Lung (tissue), 12 donors: ENCODE results near the gene UGT1A6. TPM values are rescaled to one million over a fixed set of nuclear protein-coding genes. Genes with fewer than 3 reads are reported as not detected.

Experiments used
- ATAC-seq: fragments of 200-7000 bp; cut with Tn5 transposase; one replicate; pipeline ENCODE4 v1.9.1; 2020; ENCODE audit warnings: moderate number of reproducible peaks; ENCODE audit not compliant: insufficient read depth, low FRiP score
- DNase-seq, 3 donors: peaks; one replicate each; pipeline ENCODE4 v3.0.0-alpha.2; 2013 to 2017
- H3K27ac ChIP-seq, 2 donors: one replicate each; pipeline ENCODE4 v1.5.1; 2013; ENCODE audit warnings: mild to moderate bottlenecking in 2 of 2, moderate library complexity in 2 of 2, control low read depth in 1 of 2, inconsistent platforms in 1 of 2, low read depth in 1 of 2, low read length in 1 of 2
- H3K27me3 ChIP-seq, 3 donors: one replicate each; pipeline ENCODE4 v1.5.1; 2013; ENCODE audit warnings: low read length in 2 of 3; ENCODE audit not compliant: control insufficient read depth in 3 of 3, insufficient read depth in 3 of 3
- H3K36me3 ChIP-seq, 4 donors: one replicate each; pipeline ENCODE4 v1.5.1; 2013; ENCODE audit warnings: low read length in 4 of 4, mild to moderate bottlenecking in 1 of 4, moderate library complexity in 1 of 4; ENCODE audit not compliant: control insufficient read depth in 4 of 4, insufficient read depth in 4 of 4
- H3K4me1 ChIP-seq, 5 donors: one replicate each; pipeline ENCODE4 v1.5.1; 2013; ENCODE audit warnings: low read length in 5 of 5, mild to moderate bottlenecking in 2 of 5, moderate library complexity in 1 of 5; ENCODE audit not compliant: control insufficient read depth in 5 of 5, insufficient read depth in 5 of 5
- H3K4me3 ChIP-seq: one replicate; pipeline ENCODE4 v1.5.1; 2013; ENCODE audit warnings: mild to moderate bottlenecking, control low read depth, moderate library complexity
- H3K9ac ChIP-seq, 2 donors: one replicate each; pipeline ENCODE4 v1.5.1; 2013; ENCODE audit warnings: low read length in 2 of 2, control low read depth in 1 of 2; ENCODE audit not compliant: insufficient read depth in 1 of 2
- H3K9me3 ChIP-seq, 4 donors: one replicate each; pipeline ENCODE4 v1.5.1; 2013; ENCODE audit warnings: low read length in 3 of 4, mild to moderate bottlenecking in 1 of 4, moderate library complexity in 1 of 4; ENCODE audit not compliant: control insufficient read depth in 4 of 4, insufficient read depth in 3 of 4
- WGBS, 2 donors: extraction: QIAGEN DNeasy Blood & Tissue Kit; methylation state at CpG; one replicate each; pipeline ENCODE4 v1.1.7; 2013; 5-methylcytosine and 5-hydroxymethylcytosine counted together
- polyA plus RNA-seq, 2 donors: library from polyadenylated mRNA; stranded (reverse); fragments of 200-250 nt; gene quantifications; one replicate each; pipeline ENCODE4 v1.2.1, GENCODE V29; 2013
- total RNA-seq, 2 donors: library from RNA; depleted of rRNA in 1 of 2; stranded (reverse); fragments of >200 nt in 1 of 2; gene quantifications; one replicate each; pipeline ENCODE4 v1.2.1, GENCODE V29; 2014 to 2021
- TF ChIP-seq, protein P1 (sequence below): IDR thresholded peaks from 2 replicates; pipeline ENCODE4 v1.5.1; 2012; ENCODE audit warnings: mild to moderate bottlenecking; ENCODE audit errors: control extremely low read depth, extremely low read depth
- donor health status: control.
- donor health status: control.
- donor health status: Bipolar disorder and iron deficiency.
- donor health status: healthy.
- donor health status: DM: yes; HTN: yes; CAD: no.

Gene UGT1A6
- total and polyA plus RNA-seq, 4 donors = 0.63 to 2.3 (median 1.5) TPM

- Histone ChIP-seq H3K27me3 (no peaks in the 10 kb centered on the region), H3K9me3 (no peaks in the 10 kb centered on the region), H3K9ac (no peak overlapping the region), H3K4me3 (no peak overlapping the region), H3K4me1 (no peaks in the 10 kb centered on the region), H3K36me3 (no peaks in the 10 kb centered on the region), H3K27ac (no peak overlapping the region)
- no peak for ATAC-seq
- no peak for DNase-seq
- 80 to 82% methylated on average over 7 of the region's 7 CpGs for WGBS, 2 donors
- TF ChIP-seq, protein P1, sequence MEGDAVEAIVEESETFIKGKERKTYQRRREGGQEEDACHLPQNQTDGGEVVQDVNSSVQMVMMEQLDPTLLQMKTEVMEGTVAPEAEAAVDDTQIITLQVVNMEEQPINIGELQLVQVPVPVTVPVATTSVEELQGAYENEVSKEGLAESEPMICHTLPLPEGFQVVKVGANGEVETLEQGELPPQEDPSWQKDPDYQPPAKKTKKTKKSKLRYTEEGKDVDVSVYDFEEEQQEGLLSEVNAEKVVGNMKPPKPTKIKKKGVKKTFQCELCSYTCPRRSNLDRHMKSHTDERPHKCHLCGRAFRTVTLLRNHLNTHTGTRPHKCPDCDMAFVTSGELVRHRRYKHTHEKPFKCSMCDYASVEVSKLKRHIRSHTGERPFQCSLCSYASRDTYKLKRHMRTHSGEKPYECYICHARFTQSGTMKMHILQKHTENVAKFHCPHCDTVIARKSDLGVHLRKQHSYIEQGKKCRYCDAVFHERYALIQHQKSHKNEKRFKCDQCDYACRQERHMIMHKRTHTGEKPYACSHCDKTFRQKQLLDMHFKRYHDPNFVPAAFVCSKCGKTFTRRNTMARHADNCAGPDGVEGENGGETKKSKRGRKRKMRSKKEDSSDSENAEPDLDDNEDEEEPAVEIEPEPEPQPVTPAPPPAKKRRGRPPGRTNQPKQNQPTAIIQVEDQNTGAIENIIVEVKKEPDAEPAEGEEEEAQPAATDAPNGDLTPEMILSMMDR = no peak
These were observed 71.6 kb downstream of the UGT1A6 start for GRCh38 chr2:233764264-233764663.

GRCh38 chr2:233764761-233765160 is 72.1 kb downstream of the UGT1A6 start:
- Histone ChIP-seq H3K4me1 (no peaks in the 10 kb centered on the region), H3K9ac (no peak overlapping the region)
- WGBS, 2 donors = 47 to 86% methylated on average over 3 of the region's 3 CpGs

GRCh38 chr2:233766416-233766815 is 73.7 kb downstream of the UGT1A6 start:
- no peak overlapping the region for H3K9ac ChIP-seq
- H3K27me3 ChIP-seq = no peaks in the 10 kb centered on the region
- 73 to 88% methylated on average over 4 of the region's 4 CpGs for WGBS, 2 donors
- no peak for ATAC-seq
- no peaks in the 10 kb centered on the region for H3K4me1 ChIP-seq
- no peak for DNase-seq
- H3K4me3 ChIP-seq = no peak overlapping the region
- TF ChIP-seq, protein P1 = no peak
- H3K9me3 ChIP-seq = no peaks in the 10 kb centered on the region
- H3K36me3 ChIP-seq = no peaks in the 10 kb centered on the region
- H3K27ac ChIP-seq = no peak overlapping the region

More at GRCh38 chr2:233764761-233765160, 72.1 kb downstream of the UGT1A6 start:
- Histone ChIP-seq H3K27ac (no peak overlapping the region), H3K36me3 (no peaks in the 10 kb centered on the region), H3K27me3 (no peaks in the 10 kb centered on the region), H3K9me3 (no peaks in the 10 kb centered on the region), H3K4me3 (no peak overlapping the region)
- TF ChIP-seq, protein P1 = no peak
- DNase-seq (no peak), ATAC-seq (no peak)

- Histone ChIP-seq H3K9me3 (no peaks in the 10 kb centered on the region), H3K27me3 (no peaks in the 10 kb centered on the region), H3K27ac (no peak overlapping the region), H3K36me3 (no peaks in the 10 kb centered on the region), H3K4me3 (no peak overlapping the region), H3K4me1 (no peaks in the 10 kb centered on the region), H3K9ac (no peak overlapping the region)
- no peak for DNase-seq
- TF ChIP-seq, protein P1 = no peak
- WGBS, 2 donors = 76 to 80% methylated on average over 4 of the region's 4 CpGs
- no peak for ATAC-seq
These were observed 75.4 kb downstream of the UGT1A6 start for GRCh38 chr2:233768076-233768475.
